Measurements from ENCODE around the gene KLHL34.

DNA sequence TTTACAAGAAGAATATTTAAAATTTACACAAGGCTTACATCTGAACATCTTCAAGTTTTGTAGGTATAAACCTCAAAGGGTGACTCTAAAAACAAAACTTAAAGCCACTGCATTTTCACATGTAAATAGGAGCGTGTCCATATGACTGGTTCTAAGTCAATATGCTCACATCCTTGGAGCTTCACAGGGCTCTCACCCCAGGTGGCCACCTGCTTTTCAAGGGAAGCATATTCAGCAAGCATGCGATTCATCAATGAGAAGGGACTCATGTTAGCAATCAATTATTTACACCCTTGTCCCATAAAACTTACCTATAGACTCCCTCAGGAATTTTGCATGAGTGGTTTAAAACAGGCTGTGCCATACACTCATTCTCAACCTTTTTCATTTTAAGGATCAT lies 17.8 kb upstream of the KLHL34 start:
- TF ChIP-seq, protein P1, sequence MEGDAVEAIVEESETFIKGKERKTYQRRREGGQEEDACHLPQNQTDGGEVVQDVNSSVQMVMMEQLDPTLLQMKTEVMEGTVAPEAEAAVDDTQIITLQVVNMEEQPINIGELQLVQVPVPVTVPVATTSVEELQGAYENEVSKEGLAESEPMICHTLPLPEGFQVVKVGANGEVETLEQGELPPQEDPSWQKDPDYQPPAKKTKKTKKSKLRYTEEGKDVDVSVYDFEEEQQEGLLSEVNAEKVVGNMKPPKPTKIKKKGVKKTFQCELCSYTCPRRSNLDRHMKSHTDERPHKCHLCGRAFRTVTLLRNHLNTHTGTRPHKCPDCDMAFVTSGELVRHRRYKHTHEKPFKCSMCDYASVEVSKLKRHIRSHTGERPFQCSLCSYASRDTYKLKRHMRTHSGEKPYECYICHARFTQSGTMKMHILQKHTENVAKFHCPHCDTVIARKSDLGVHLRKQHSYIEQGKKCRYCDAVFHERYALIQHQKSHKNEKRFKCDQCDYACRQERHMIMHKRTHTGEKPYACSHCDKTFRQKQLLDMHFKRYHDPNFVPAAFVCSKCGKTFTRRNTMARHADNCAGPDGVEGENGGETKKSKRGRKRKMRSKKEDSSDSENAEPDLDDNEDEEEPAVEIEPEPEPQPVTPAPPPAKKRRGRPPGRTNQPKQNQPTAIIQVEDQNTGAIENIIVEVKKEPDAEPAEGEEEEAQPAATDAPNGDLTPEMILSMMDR (IDR thresholded peaks at IDR 0.05; ENCODE audit: low read length): no peak
- TF ChIP-seq EZH2 (IDR thresholded peaks at IDR 0.05; ENCODE audit: borderline replicate concordance, low read length): no peak
